K562 (cell line): ENCODE data around the gene LRRC8E. TPM values are rescaled to one million over a fixed set of nuclear protein-coding genes. Genes with fewer than 3 reads are reported as not detected.

ENCODE experiments used
- ATAC-seq: fragments of 200-7000 bp; cut with Tn5 transposase; 3 replicates; pipeline ENCODE4 v1.9.1; 2020; ENCODE audit warnings: moderate library complexity
- Bru-seq: library from RNA; stranded (reverse); fragments of 400-500 nt; gene quantifications from one replicate; lab custom pipeline; 2021; lab: Mats Ljungman, UMichigan
- BruChase-seq, 2 experiments: library from RNA; stranded (reverse); fragments of 400-500 nt; gene quantifications; one replicate each; lab custom pipeline; 2021; lab: Mats Ljungman, UMichigan
- BruUV-seq: library from RNA; stranded (reverse); fragments of 400-500 nt; replicated peaks from 2 replicates; lab custom pipeline; 2021; lab: Mats Ljungman, UMichigan
- CTCF ChIA-PET: fragments of 300-600 bp; formaldehyde crosslinking; extraction: SDS; loops from one replicate; lab custom pipeline; 2021; ENCODE audit warnings: low intra/inter-chr PET ratio; lab: Yijun Ruan, JAX
- POLR2A ChIA-PET: fragments of 300-600, 350-650 bp; sonication (Branson Sonifier 250); formaldehyde crosslinking; extraction: SDS; loops from one replicate; lab custom pipeline; 2021; ENCODE audit warnings: antibody characterized with exemption, inconsistent platforms; lab: Yijun Ruan, JAX
- DNase-seq, 4 experiments: peaks; one replicate each; pipeline versions ENCODE4 v3.0.0 to v3.0.0-alpha.2; 2011 to 2018; ENCODE audit warnings: low spot score in 3 of 4, mixed read lengths in 3 of 4; ENCODE audit errors: extremely low read depth in 1 of 4
- FAIRE-seq: peaks from 2 replicates; lab custom pipeline; 2011; peaks lifted over from hg19 to GRCh38; lab: Jason Lieb, UNC
- H2AFZ ChIP-seq: 2 replicates; pipeline ENCODE4 v1.6.0; 2011; ENCODE audit warnings: low read depth, low read length, control low read depth, inconsistent platforms
- H3K27ac ChIP-seq: fragments of 200-600 bp; 3 replicates; pipeline ENCODE4 v1.8.0; 2011; ENCODE audit warnings: low read depth, mild to moderate bottlenecking, control low read depth, inconsistent platforms, low read length, moderate library complexity, mixed read lengths; ENCODE audit errors: extremely low read depth
- H3K27me3 ChIP-seq, 2 experiments: fragments of 300-600 bp in 1 of 2; 2 replicates in 1 of 2; 3 replicates in 1 of 2; pipeline versions ENCODE4 v1.6.0 to v1.8.0; 2011; ENCODE audit warnings: inconsistent platforms in 2 of 2, low read length in 2 of 2, mild to moderate bottlenecking in 1 of 2, mixed read lengths in 1 of 2, moderate library complexity in 1 of 2; ENCODE audit not compliant: control insufficient read depth in 2 of 2, insufficient read depth in 2 of 2
- H3K36me3 ChIP-seq: fragments of 300-600 bp; 3 replicates; pipeline ENCODE4 v1.8.0; 2011; ENCODE audit warnings: mild to moderate bottlenecking, low read length, inconsistent platforms; ENCODE audit not compliant: control insufficient read depth, insufficient read depth
- H3K4me1 ChIP-seq, 2 experiments: fragments of 200-600 bp in 1 of 2; replicated peaks in 1 of 2; 2 replicates in 1 of 2; 3 replicates in 1 of 2; pipeline versions ENCODE4 v1.5.1 to v1.8.0; 2011; ENCODE audit warnings: inconsistent platforms in 2 of 2, low read length in 2 of 2, mild to moderate bottlenecking in 1 of 2, mixed read lengths in 1 of 2, moderate library complexity in 1 of 2; ENCODE audit not compliant: control insufficient read depth in 2 of 2, insufficient read depth in 2 of 2
- H3K4me2 ChIP-seq: 2 replicates; pipeline ENCODE4 v1.6.1; 2011; ENCODE audit warnings: low read length, control low read depth, inconsistent platforms, mixed read lengths; ENCODE audit not compliant: insufficient read depth
- H3K4me3 ChIP-seq: fragments of 200-600 bp; sonication (generic), shearing (Covaris generic); 2 replicates; pipeline ENCODE4 v1.5.1; 2016; ENCODE audit warnings: control low read depth, inconsistent platforms
- H3K79me2 ChIP-seq: fragments of 200-600 bp; 3 replicates; pipeline ENCODE4 v1.8.0; 2011; ENCODE audit warnings: low read length, inconsistent platforms; ENCODE audit not compliant: control insufficient read depth, insufficient read depth
- H3K9ac ChIP-seq, 2 experiments: 2 replicates each; pipeline versions ENCODE4 v1.6.0 to v1.6.1; 2011; ENCODE audit warnings: low read depth in 2 of 2, low read length in 2 of 2, control low read depth in 1 of 2, inconsistent platforms in 1 of 2, mild to moderate bottlenecking in 1 of 2, mixed read lengths in 1 of 2; ENCODE audit not compliant: insufficient read depth in 1 of 2
- H3K9me1 ChIP-seq: one replicate; pipeline ENCODE4 v1.6.0; 2011; ENCODE audit warnings: inconsistent platforms, mild to moderate bottlenecking, low read length, moderate library complexity; ENCODE audit not compliant: control insufficient read depth, insufficient read depth
- H3K9me3 ChIP-seq: replicated peaks from 2 replicates; pipeline ENCODE4 v1.5.1; 2011; ENCODE audit warnings: low read depth, low read length, inconsistent platforms; ENCODE audit not compliant: control insufficient read depth, insufficient read depth
- H4K20me1 ChIP-seq: replicated peaks from 2 replicates; pipeline ENCODE4 v1.6.1; 2011; ENCODE audit warnings: low read length, inconsistent platforms, mixed read lengths; ENCODE audit not compliant: control insufficient read depth, insufficient read depth
- ARID1B ChIP-seq: fragments of 450-650 bp; IDR thresholded peaks from 2 replicates; pipeline ENCODE4 v1.6.1; 2016; ENCODE audit warnings: antibody characterized with exemption, mild to moderate bottlenecking, inconsistent platforms
- CREB3 ChIP-seq: fragments of 450-650 bp; conservative IDR thresholded peaks from 2 replicates; pipeline ENCODE4 v1.6.1; 2016; ENCODE audit warnings: missing genetic modification characterization, low read depth, mild to moderate bottlenecking, missing compliant biosample characterization, moderate library complexity
- DPF2 ChIP-seq: fragments of 450-650 bp; IDR thresholded peaks from 2 replicates; pipeline ENCODE4 v1.6.1; 2016
- ERF ChIP-seq: fragments of 450-650 bp; formaldehyde crosslinking; IDR thresholded peaks from 2 replicates; pipeline ENCODE4 v1.4.0; 2020; ENCODE audit warnings: mild to moderate bottlenecking, mixed read lengths
- FOXM1 ChIP-seq, 2 experiments: fragments of 450-650 bp in 1 of 2; sonication (generic) in 1 of 2; formaldehyde crosslinking in 1 of 2; IDR thresholded peaks; 2 replicates each; pipeline versions ENCODE4 v1.6.1 to v1.9.0; 2017 to 2022; ENCODE audit warnings: low read depth in 2 of 2, mild to moderate bottlenecking in 2 of 2, missing genetic modification reagents in 1 of 2, moderate library complexity in 1 of 2
- FOXP4 ChIP-seq: sonication (generic); formaldehyde crosslinking; IDR thresholded peaks from 2 replicates; pipeline ENCODE4 v1.8.0; 2022; ENCODE audit warnings: mild to moderate bottlenecking, missing genetic modification reagents, borderline replicate concordance
- NRF1 ChIP-seq, 2 experiments: fragments of 450-650 bp; IDR thresholded peaks in 1 of 2; conservative IDR thresholded peaks in 1 of 2; 2 replicates each; pipeline ENCODE4 v1.6.1; 2014; ENCODE audit warnings: mild to moderate bottlenecking in 2 of 2
- SMARCB1 ChIP-seq: IDR thresholded peaks from 2 replicates; pipeline ENCODE4 v1.6.1; 2011; ENCODE audit warnings: improper control_type of control experiment, low read depth; ENCODE audit not compliant: insufficient read length
- SUPT5H ChIP-seq: fragments of 450-650 bp; IDR thresholded peaks from 2 replicates; pipeline ENCODE4 v1.6.1; 2016
- ZBTB2 ChIP-seq: fragments of 450-650 bp; IDR thresholded peaks from 2 replicates; pipeline ENCODE4 v1.6.1; 2016; ENCODE audit warnings: antibody characterized with exemption
- ZBTB8A ChIP-seq: fragments of 450-650 bp; IDR thresholded peaks from 2 replicates; pipeline ENCODE4 v1.6.1; 2018; ENCODE audit warnings: mild to moderate bottlenecking, moderate library complexity; ENCODE audit not compliant: partially characterized antibody
- ZKSCAN3 ChIP-seq: fragments of 250-450 bp; sonication (Bioruptor Pico); IDR thresholded peaks from 2 replicates; pipeline ENCODE4 v1.4.0; 2020
- WGBS: fragments of 100-300 bp; shearing (Covaris generic); methylation state at CpG from one replicate; pipeline ENCODE4 v1.1.6; 2016; ENCODE audit warnings: low coverage, mixed read lengths; ENCODE audit not compliant: insufficient coverage; ENCODE audit errors: missing lambda C conversion rate; 5-methylcytosine and 5-hydroxymethylcytosine counted together
- in situ Hi-C: fragments of 300-500 bp; cut with MboI; formaldehyde crosslinking; loops from 4 replicates; pipeline ENCODE4 v1.15.0; 2018; ENCODE audit warnings: inconsistent platforms, mixed read lengths
- intact Hi-C: fragments of 100-400 bp; cut with micrococcal nuclease; formaldehyde crosslinking; loops from 2 replicates; pipeline ENCODE4 v1.14.2; 2022
- long read RNA-seq, 3 experiments: library from polyadenylated mRNA in 2 of 3; library from RNA in 1 of 3; unstranded in 2 of 3; stranded (forward) in 1 of 3; transcript quantifications; one replicate each; pipeline ENCODE4 v2.0.0, GENCODE V29; 2019 to 2022
- polyA minus RNA-seq, 3 experiments: library from RNA; depleted of rRNA, polyadenylated mRNA; stranded (reverse); fragments of >200 nt; gene quantifications; 2 replicates each; pipeline ENCODE4 v1.2.3, GENCODE V29; 2011
- polyA plus RNA-seq, 8 experiments: library from polyadenylated mRNA; depleted of rRNA in 4 of 8; stranded (reverse) in 5 of 8; unstranded in 3 of 8; fragments of >200 nt; fragmentation: Nextera tagmentation in 2 of 8; fragmentation: Illumina TruSeq in 1 of 8; extraction: Ambion mirVana in 2 of 8; extraction: Trizol in 1 of 8; gene quantifications; 2 replicates each; pipeline versions ENCODE4 v1.2.1 to v1.2.3, GENCODE V29; 2011 to 2014; ENCODE audit warnings: inconsistent platforms in 1 of 8, missing spikeins in 1 of 8
- total RNA-seq, 7 experiments: library from RNA; depleted of rRNA in 6 of 7; stranded (reverse); fragments of >200 nt in 6 of 7; fragmentation: Illumina TruSeq in 2 of 7; extraction: Trizol in 2 of 7; gene quantifications; 2 replicates each; pipeline versions ENCODE4 v1.2.1 to v1.2.3, GENCODE V29; 2011 to 2021; ENCODE audit warnings: low replicate concordance in 1 of 7

The LRRC8E gene
- total RNA-seq (2011; cell fraction: chromatin; rRNA removed; ENCODE audit: low replicate concordance), result 12.2 and 21.7 TPM in 2 replicates
- 17.6 and 21.2 TPM in 2 replicates for total RNA-seq (2011; cell fraction: nucleolus; rRNA removed)
- 11.2 and 13.3 TPM in 2 replicates for total RNA-seq (2011; cell fraction: nucleoplasm; rRNA removed)
- total RNA-seq (2014; rRNA removed) (4.8 TPM in 2 replicates), total RNA-seq (2014; rRNA removed; fragmentation: Illumina TruSeq; extraction: Trizol) (1.4 and 3.2 TPM in 2 replicates), total RNA-seq (2015; rRNA removed; fragmentation: Illumina TruSeq; extraction: Trizol) (2.6 and 3.1 TPM in 2 replicates), total RNA-seq (2021) (5.7 and 7.1 TPM in 2 replicates), polyA plus RNA-seq (2011; rRNA removed) (5.3 and 6.2 TPM in 2 replicates), polyA plus RNA-seq (2014; fragmentation: Illumina TruSeq; extraction: Trizol) (3.5 and 4.9 TPM in 2 replicates), polyA plus RNA-seq (2014; fragmentation: Nextera tagmentation; extraction: Ambion mirVana) (under 1 TPM in 1 of 2 experiments, not detected in 1; 0.08 TPM), polyA plus RNA-seq (2014; rRNA removed) (1.7 and 3.5 TPM in 2 replicates), polyA minus RNA-seq (2011; rRNA and poly(A)+ RNA removed) (4.9 and 6.5 TPM in 2 replicates), Bru-seq, nascent RNA (percentile 56 among the genes with signal in this experiment), BruChase-seq, experiment 1, labeled RNA remaining after a 2-hour chase (percentile 54 among the genes with signal in this experiment), BruChase-seq, experiment 2, labeled RNA remaining after a 6-hour chase (percentile 56 among the genes with signal in this experiment)
- 4.5 and 8.1 TPM in 2 replicates for polyA plus RNA-seq (2011; cell fraction: cytosol; rRNA removed)
- polyA plus RNA-seq (2011; cell fraction: nucleus; rRNA removed), result 4.7 and 5.5 TPM in 2 replicates
- 3.0 and 3.6 TPM in 2 replicates for polyA plus RNA-seq (2012)
- 5.1 and 6.6 TPM in 2 replicates for polyA minus RNA-seq (2011; cell fraction: cytosol; rRNA and poly(A)+ RNA removed)
- 2.3 and 3.1 TPM in 2 replicates for polyA minus RNA-seq (2011; cell fraction: nucleus; rRNA and poly(A)+ RNA removed)
- long read RNA-seq, experiment 1, transcript LRRC8E-201 (3 exons, 3,595 nt), result major isoform, 19 of 42 reads
- long read RNA-seq, experiment 1, partial matches to known transcripts, result 0 of 42 reads
- long read RNA-seq, experiment 1, other reads (novel, unspliced or antisense), result 20 of 42 reads
- long read RNA-seq, experiment 2, partial matches to known transcripts, result 0 of 12 reads
- long read RNA-seq, experiment 2, other reads (novel, unspliced or antisense), result 8 of 12 reads
- long read RNA-seq, experiment 3, partial matches to known transcripts, result 0 of 2 reads
- long read RNA-seq, experiment 3, other reads (novel, unspliced or antisense), result 2 of 2 reads

- H3K9ac ChIP-seq, result peak within 1 kb of the TSS; percentile 73 to 94
- H3K27me3 ChIP-seq, result no peaks in the 10 kb centered on the region
- BruUV-seq, result no TSS peak
- no peaks in the 10 kb centered on the region for H3K9me1 ChIP-seq
- H3K27ac ChIP-seq, result peak within 1 kb of the TSS; percentile 61; the same call in 2 of the 3 replicates
- FAIRE-seq (peak; percentile 48), DNase-seq (peak; percentile 89 to 91 (median 90)), ATAC-seq (peak; percentile 99)
- intact Hi-C loops, result no loop called here
- under 1% methylated on average over 24 of the region's 53 CpGs for WGBS
- ChIA-PET CTCF (no interaction called here), POLR2A (interaction anchor here (0.6 to 8.2 kb wide), 5 partner anchors 9 to 55 kb away, joined by 3 to 72 read pairs (median 5); partner anchors contain the start of genes MAP2K7 and TIMM44)
- H3K79me2 ChIP-seq, result peaks cover 5% of the 10 kb centered on the region; the same call in 2 of the 3 replicates
- H3K9me3 ChIP-seq, result no peaks in the 10 kb centered on the region
- H3K36me3 ChIP-seq, result no peaks in the 10 kb centered on the region
- in situ Hi-C loops, result no loop called here
- peak within 1 kb of the TSS; percentile 82 for H3K4me2 ChIP-seq
- H3K4me1 ChIP-seq, result peaks cover 10 to 35% of the 10 kb centered on the region in 2 experiments
- no peaks in the 10 kb centered on the region for H4K20me1 ChIP-seq
- peak within 1 kb of the TSS; percentile 65 for H3K4me3 ChIP-seq
- peak within 1 kb of the TSS; percentile 93 for H2AFZ ChIP-seq
- TF ChIP-seq ZKSCAN3 (CRISPR knock-in tag) (no peak), NRF1 (conservative IDR thresholded peaks at IDR 0.05 in 1 of 2, IDR thresholded peaks at IDR 0.05 in 1 of 2) (peak; percentile 64 to 68), FOXP4 (no peak), SUPT5H (peak; percentile 79), ZBTB8A (no peak), SMARCB1 (no peak), ARID1B (peak; percentile 45; the same call in 1 of the 2 replicates), DPF2 (0 out of 2 replicates have a peak, but pooled peaks have one; percentile 33), CREB3 (tag) (no peak), ZBTB2 (no peak), FOXM1 (IDR thresholded peaks at IDR 0.05; ENCODE audit: low read depth) (no peak), FOXM1 (CRISPR knock-in tag; IDR thresholded peaks at IDR 0.05; ENCODE audit: low read depth) (no peak), ERF (no peak)
These were observed at the start of gene LRRC8E for GRCh38 chr19:7888145-7888825. TSS of gene LRRC8E (plus strand) at chr19:7888510. CDS start at chr19:7895604, 7,094 bp downstream.
